Liver (tissue), 3 donors: ENCODE data around the gene DRG2.

Experiments
- EGR1 ChIP-seq, 2 donors: IDR thresholded peaks; 2 replicates each; pipeline ENCODE4 v1.6.1; 2016 to 2018; ENCODE audit warnings: antibody characterized with exemption in 2 of 2, low read depth in 2 of 2
- HNF4G ChIP-seq: IDR thresholded peaks from 2 replicates; pipeline ENCODE4 v1.6.1; 2016; ENCODE audit warnings: antibody characterized with exemption
- ZBTB33 ChIP-seq: IDR thresholded peaks from 2 replicates; pipeline ENCODE4 v1.6.1; 2016; ENCODE audit warnings: antibody characterized with exemption
- TF ChIP-seq, protein P1 (sequence below): fragments of 150-350 bp; IDR thresholded peaks from 2 replicates; pipeline ENCODE4 v1.5.1; 2017; ENCODE audit warnings: improper control_type of control experiment, low read depth, low read length; ENCODE audit not compliant: missing input control
- donor health status: healthy.
- donor health status: healthy.

DNA sequence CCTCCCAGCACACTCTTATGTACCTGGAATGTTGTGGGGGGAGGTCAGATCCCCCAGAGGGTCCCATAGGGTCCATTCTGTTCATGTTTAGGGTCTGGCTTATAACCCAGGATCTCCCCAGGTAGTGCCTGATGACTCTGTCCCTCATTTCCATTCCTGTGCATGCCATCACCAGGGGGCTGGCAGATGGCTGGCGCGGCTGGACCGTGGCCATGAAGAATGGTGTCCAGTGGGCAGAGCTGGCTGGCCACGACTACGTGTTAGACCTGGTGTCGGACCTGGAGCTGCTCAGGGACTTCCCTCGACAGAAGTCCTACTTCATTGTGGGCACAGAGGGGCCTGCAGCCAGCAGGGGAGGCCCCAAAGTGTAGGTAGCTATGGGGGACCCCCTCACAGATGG lies 60.8 kb downstream of the DRG2 start:
- TF ChIP-seq, protein P1, sequence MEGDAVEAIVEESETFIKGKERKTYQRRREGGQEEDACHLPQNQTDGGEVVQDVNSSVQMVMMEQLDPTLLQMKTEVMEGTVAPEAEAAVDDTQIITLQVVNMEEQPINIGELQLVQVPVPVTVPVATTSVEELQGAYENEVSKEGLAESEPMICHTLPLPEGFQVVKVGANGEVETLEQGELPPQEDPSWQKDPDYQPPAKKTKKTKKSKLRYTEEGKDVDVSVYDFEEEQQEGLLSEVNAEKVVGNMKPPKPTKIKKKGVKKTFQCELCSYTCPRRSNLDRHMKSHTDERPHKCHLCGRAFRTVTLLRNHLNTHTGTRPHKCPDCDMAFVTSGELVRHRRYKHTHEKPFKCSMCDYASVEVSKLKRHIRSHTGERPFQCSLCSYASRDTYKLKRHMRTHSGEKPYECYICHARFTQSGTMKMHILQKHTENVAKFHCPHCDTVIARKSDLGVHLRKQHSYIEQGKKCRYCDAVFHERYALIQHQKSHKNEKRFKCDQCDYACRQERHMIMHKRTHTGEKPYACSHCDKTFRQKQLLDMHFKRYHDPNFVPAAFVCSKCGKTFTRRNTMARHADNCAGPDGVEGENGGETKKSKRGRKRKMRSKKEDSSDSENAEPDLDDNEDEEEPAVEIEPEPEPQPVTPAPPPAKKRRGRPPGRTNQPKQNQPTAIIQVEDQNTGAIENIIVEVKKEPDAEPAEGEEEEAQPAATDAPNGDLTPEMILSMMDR: no peak
- TF ChIP-seq EGR1 (IDR thresholded peaks at IDR 0.05; ENCODE audit: low read depth in 2 of 2) (no peak), HNF4G (no peak), ZBTB33 (no peak)
